IPS-18c (cell line): ENCODE results near the gene ATAD2B.

ENCODE experiments used
- H3K4me3 ChIP-seq: 2 replicates; pipeline ENCODE4 v1.7.0; 2013; ENCODE audit warnings: low read depth, mild to moderate bottlenecking, low read length, moderate library complexity; ENCODE audit not compliant: insufficient read depth
- H3K9me3 ChIP-seq: one replicate; pipeline ENCODE4 v1.6.1; 2013; ENCODE audit warnings: mild to moderate bottlenecking, low read length, moderate library complexity; ENCODE audit not compliant: control insufficient read depth, insufficient read depth

ATAD2B gene

DNA sequence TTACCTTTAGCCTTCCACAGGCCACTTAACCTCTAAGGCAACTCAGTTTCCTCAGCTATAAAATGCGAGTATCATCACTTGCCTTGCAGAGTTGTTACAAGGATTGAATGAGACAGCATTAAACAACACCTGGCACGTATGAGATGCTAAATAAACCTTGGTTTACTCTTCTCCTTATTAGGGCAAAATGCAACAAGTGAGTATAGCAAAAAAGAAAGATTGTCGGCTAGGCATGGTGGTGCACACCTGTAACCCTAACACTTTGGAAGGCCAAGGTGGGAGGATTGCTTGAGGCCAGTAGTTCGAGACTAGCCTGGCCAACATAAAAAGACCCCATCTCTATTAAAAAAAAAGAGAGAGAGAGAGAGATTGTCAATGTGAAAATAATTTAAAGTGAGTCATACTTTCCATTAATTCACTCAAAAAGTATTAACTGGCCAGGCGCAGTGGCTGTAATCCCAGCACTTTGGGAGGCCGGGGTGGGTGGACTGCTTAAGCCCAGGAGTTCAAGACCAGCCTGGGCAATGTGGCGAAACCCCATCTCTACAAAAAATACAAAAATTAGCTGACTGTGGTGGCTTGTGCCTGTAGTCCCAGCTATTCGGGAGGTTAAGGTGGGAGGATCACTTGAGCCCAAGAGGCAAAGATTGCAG is 8.0 kb downstream of the ATAD2B start:
- no peak overlapping the region for H3K4me3 ChIP-seq
- no peaks in the 10 kb centered on the region for H3K9me3 ChIP-seq

DNA sequence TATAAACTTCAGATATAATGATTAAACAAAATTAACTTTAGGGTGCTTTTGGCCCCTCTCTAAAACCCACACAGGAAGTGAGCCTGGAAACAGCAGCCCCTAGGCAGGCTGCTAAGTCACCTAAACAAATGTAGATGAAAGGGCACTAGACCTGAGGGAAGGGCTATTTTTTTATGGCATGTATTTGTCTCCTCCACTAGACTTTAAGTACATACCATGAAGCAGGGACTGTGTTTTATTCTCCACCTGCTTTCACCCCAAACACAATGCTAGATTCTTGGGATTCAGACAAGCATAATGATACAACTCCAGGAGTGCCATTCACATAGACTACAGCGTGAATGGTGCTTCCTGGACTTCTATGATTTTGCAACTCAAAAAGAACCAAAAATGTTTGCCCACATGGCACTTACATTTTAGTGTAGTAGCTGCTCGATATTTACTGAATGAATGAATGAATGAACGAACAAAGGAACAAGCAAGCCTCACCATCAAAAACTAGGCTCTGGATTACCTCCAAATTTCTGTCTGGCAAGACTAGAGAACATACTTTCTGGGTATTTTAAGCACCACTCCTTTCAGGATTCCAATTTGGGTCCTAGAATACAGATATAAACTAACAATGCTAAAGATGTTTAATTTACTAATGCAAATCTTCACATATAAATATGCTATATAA is 10.1 kb downstream of the ATAD2B start:
- H3K4me3 ChIP-seq, result no peak overlapping the region
- H3K9me3 ChIP-seq, result no peaks in the 10 kb centered on the region

DNA sequence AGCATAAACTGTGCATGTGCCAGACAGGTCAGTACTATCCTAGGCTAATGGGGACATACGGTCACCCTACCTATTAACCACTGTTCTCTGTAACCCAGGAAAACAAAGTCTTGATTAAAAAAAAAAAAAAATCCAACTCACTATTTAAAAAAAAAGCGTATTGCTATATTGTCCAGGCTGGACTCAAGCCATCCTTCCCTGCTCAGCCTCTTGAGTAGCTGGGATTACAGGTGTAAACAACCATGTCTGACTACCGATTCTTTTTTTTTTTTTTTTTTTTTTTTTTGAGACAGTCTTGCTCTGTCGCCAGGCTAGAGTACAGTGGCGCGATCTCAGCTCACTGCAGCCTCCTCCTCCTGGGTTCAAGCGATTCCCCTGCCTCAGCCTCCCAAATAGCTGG is 11.6 kb downstream of the ATAD2B start:
- H3K4me3 ChIP-seq, result no peak overlapping the region
- no peaks in the 10 kb centered on the region for H3K9me3 ChIP-seq

DNA sequence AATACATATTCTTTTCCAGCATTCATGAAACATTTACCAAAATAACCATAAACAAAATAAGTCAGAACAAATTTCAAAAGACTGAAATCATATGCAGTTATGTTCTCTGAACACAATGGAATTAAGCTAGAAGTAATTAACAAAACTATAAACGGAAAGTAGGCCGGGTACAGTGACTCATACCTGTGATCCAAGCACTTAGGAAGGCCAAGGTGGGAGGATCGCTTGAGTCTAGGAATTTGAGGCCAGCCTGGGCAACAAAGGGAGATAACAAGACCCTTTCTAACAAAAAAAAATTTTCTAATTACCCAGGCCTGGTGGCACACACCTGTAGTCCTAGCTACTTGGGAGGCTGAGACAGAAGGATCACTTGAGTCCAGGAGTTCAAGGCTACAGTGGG is 14.9 kb downstream of the ATAD2B start:
- H3K4me3 ChIP-seq, result no peak overlapping the region
- no peaks in the 10 kb centered on the region for H3K9me3 ChIP-seq

DNA sequence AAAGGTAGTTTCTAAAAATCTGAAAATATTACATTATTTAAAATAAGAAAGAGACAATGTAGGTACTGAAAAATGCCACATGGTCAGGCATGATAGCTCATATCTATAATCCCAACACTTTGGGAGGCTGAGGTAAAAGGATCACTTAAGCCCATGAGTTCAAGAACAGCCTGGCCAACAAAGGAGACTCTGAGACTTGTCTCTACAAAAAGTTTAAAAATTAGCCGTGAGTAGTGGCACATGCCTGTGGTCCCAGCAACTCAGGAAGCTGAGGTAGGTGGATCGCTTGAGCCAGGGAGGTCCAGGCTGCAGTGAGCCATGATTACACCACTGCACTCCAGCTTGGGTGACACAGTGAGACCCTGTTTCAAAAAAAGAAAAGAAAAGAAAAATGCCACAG is 21.8 kb downstream of the ATAD2B start:
- H3K9me3 ChIP-seq, result no peaks in the 10 kb centered on the region
- no peak overlapping the region for H3K4me3 ChIP-seq

DNA sequence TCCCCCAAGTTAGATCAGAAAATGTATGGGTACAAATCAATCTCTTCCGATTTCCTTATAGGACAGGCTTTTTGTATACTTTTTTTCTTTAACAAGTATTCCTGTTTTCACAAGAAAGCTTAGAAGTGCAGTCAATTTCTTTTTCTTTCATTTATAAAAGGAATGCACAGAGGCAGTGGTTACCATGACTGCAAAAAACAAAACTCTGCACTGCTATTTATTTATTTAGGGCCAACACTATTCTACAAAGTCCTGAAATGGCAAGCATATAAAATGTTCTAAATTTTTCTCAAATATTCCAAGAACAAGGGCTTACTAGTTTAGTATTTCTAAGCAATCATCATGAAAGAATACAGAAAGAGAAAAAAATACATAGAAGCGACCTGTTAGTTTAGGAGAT is 22.2 kb downstream of the ATAD2B start:
- no peak overlapping the region for H3K4me3 ChIP-seq
- no peaks in the 10 kb centered on the region for H3K9me3 ChIP-seq

DNA sequence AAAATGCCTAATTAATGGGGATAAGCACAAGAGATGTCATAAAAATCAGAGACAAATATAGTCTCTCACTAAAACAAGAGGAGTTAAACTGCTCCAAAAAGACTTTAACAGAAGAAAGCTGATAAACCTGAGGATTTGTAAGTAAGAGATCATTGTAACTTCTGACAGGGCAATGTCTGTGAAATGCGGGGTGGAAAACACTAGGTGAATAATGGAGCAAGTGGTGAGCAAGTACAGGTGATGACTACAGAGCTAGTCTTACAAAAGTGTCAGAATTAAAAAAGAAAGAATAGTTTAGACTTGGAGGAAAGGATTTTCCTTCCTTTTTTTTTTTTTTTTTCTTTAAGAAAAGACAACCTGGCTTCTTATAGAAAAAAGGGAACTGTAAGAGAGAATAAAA is 22.7 kb downstream of the ATAD2B start:
- no peak overlapping the region for H3K4me3 ChIP-seq
- H3K9me3 ChIP-seq, result no peaks in the 10 kb centered on the region

DNA sequence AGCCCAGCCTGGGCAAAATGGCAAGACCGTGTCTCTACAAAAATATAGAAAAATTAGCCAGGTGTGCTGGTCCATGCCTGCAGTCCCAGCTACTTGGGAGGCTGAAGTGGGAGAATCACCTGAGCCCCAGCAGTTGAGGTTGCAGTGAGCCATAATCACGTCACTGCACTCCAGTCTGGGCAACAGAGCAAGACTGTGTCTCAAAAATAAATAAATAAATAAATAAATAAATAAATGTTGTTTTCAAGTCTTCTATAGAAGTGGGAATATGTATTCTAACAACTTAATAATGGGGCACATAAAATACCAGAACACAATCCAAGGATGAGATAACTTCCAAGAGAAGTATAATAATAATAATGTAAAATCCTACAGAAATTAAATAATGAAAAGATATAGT is 23.9 kb downstream of the ATAD2B start:
- H3K9me3 ChIP-seq, result peaks cover 3% of the 10 kb centered on the region
- no peak overlapping the region for H3K4me3 ChIP-seq

DNA sequence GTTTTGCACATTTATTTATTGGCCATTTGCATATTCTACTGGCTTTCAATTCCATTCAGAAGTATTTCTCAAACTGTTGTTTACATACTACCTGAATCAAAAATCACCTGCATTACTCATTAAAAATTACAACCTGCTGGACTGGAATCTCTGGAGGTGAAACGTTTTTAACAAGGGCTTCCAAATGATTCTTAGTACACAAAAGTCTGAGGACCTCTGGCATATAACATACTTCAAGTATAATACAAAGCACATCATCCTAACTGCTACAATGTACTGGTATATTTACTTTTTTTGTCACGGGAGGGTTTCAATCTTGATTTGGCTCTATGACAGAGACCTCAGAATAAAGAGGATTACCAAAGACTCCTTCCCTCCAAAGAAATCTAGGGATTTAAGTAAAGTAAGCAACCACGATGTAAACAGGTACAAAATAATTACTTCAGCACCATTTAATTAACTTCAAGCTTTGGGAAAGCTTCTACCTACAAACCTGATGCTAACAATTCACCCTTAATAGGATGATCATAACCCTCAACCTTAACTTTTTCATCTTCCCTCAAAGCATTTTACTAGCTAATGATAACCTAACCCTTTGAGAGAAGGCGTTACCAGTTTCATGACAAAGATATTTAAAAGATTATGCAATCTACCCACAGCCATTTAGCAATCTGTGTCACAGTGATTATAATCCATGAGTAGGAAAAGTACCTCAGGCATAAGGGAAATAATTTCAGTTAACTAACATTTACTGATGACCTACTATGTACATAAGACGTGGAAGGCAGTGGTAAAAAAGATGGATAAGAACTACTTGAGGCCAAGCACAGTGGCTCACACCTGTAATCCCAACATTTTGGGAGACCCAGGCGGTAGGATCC is 24.7 kb downstream of the ATAD2B start:
- H3K9me3 ChIP-seq, result peaks cover 3% of the 10 kb centered on the region
- no peak overlapping the region for H3K4me3 ChIP-seq

DNA sequence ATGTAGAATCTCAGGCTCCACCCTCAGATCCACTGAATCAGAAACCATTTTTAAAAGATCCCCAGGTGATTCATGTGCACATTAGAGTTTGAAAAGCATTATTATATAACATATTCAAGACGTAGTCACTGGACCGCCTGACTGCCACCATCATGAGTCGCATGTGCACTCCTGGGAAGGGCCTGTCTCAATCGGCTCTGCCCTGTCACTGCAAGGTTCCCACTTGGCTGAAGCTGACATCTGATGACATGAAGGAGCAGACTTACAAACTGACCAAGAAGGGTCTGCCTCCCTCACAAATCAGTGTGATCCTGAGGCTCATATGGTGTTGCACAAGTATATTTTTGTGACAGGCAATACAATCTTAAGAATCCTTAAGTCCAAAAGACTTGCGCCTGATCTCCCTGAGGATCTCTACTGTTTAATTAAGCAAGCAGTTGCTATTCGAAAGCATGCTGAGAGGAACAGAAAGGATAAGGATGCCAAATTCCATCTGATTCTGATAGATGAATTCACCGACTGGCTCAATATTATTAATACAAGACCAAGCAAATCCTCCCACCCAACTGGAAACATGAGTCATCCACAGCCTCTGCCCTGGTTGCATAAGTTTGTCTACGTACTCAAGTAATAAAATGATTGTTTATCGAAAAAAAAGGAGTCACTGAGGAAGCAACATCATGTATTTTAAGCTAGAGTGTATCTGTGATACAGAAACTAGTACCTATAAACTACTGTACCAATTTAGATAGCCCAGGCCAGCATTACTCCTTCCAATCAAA is 26.2 kb downstream of the ATAD2B start:
- no peak overlapping the region for H3K4me3 ChIP-seq
- H3K9me3 ChIP-seq, result peaks cover 3% of the 10 kb centered on the region

DNA sequence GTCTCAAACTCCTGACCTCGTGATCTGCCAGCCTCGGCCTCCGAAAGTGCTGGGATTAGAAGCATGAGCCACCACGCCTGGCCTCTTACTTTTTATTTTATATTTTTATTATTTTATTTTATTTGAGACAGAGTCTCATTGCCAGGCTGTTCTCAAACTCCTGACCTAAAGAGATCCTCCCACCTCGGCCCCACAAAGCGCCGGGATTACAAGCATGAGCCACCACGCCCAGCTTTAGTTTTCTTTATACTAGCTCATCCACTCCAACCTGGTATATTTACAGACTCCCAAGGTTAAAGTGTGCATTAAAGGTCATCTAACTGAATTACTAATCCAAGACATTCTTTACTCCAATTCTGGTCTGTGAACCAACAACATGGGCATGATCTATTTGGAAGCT is 26.8 kb downstream of the ATAD2B start:
- Histone ChIP-seq H3K9me3 (peaks cover 3% of the 10 kb centered on the region), H3K4me3 (no peak overlapping the region)

DNA sequence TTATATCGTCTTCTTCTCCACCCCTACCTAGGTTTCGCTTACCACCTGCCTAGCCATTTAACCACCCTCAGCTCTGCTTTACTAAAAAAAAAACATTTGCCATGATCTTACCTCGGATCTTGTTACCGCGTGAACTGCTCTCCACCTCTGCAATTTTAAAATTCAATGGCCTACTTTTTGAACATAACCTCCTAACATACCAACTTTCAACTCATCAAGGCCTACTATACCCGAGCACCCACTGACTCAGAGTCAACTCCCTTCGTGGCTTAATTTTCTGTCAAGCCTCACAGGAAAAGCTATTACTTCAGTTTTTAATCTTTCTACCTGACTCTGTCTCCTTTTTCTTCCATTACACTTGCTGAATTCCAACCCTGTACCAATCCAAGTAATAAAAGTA is 55.7 kb downstream of the ATAD2B start:
- Histone ChIP-seq H3K9me3 (no peaks in the 10 kb centered on the region), H3K4me3 (no peak overlapping the region)

DNA sequence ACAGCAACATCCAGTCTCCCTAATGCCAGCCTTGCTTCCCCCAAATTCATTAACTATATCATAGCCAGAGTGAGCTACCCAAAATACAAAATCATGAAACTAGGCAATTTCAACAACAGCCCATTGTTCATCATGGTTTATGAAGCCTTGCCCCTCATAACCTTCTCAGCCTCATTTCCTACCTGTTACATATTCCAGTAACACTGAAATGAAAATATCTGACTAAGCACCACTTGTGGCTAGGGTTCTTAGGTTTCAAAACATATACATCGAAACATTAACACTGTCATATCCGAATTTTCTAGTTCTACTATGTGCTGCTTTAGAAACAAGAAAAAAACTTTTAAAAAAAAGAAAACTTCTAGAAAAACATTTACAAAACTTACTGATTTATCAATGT is 59.5 kb downstream of the ATAD2B start:
- Histone ChIP-seq H3K4me3 (no peak overlapping the region), H3K9me3 (no peaks in the 10 kb centered on the region)

DNA sequence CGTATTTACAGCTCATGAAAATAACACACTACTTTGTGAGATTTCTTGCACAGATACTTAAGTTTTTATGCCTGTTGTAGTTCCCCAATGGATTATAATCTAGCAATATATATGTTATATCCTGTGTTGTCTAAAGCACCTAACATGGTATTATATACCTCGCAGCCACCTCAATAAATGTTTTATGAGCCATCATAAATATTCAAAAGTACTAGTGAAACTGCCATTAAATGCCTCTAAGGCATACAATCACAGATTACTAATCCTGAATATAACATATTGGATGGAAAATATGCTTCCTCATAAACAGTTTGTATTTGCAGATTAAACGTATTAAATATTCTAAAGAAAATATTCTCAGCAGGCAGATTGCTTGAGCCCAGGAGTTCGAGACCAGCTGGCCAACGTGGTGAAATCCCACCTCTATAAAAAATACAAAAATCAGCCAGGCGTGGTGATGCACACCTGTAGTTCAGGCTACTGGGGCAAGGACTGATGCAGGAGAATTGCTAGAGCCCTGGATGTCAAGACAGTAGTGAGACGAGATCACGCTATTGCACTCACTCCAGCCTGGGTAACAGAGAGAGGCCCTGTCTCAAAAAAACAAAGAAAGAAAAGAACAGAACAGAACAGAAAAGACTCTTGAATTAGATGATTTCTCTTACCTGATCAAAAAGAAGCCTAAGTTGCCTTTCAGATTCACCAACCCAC is 64.1 kb downstream of the ATAD2B start:
- no peak overlapping the region for H3K4me3 ChIP-seq

DNA sequence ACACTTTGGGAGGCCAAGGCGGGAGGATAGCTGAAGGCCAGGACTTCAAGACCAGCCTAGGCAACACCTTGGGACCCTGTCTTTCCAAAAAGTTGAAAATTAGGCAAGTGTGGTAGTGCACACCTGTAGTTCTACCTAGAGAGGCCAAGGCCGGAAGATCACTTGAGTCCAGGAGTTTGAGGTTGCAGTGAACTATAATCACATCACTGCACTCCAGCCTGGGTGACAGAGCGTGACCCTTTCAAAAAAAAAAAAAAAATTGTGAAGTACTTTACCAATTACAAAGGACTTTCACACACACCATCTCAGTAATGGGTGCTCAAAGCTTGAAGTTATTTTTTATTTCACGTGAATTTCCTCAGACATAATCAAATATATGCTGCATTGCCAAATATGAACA is 65.0 kb downstream of the ATAD2B start:
- H3K4me3 ChIP-seq, result no peak overlapping the region
- no peaks in the 10 kb centered on the region for H3K9me3 ChIP-seq

More for the DNA sequence above, 64.1 kb downstream of the ATAD2B start:
- H3K9me3 ChIP-seq, result no peaks in the 10 kb centered on the region

DNA sequence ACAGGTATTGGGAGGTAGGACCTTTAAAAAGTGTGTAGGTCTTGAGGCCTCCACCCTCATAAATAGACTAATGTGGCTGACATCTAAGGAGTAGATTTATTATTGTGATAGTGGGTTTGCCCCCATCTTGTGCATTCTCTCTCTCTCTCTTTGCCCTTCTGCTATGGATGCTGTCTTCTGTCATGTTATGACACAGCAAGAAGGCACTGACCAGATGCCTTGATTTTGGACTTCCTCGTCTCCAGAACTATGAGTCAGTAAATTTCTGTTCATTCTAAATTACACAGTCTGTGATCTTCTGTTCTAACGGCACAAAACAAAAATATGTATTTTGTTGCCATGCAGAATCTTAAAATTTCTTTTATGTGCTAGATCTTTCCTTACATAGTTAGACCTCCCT is 66.9 kb downstream of the ATAD2B start:
- Histone ChIP-seq H3K4me3 (no peak overlapping the region), H3K9me3 (no peaks in the 10 kb centered on the region)

DNA sequence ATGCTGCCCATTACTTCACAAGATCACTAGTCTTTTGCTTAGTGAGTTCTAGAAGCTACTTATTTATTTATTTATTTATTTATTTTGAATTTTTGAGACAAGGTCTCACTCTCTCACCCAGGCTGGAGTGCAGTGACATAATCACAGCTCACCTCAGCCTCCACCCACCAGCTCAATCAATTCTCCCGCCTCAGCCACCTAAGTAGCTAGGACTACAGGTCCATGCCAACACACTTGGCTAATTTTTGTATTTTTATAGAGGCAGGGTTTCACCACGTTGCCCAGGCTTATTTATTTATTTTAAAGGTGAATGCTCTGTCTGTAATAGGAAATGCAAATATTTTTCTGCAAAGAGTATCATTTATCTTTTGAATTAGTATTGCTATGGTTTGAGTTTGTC is 67.7 kb downstream of the ATAD2B start:
- no peak overlapping the region for H3K4me3 ChIP-seq

More for the DNA sequence above, 67.7 kb downstream of the ATAD2B start:
- no peaks in the 10 kb centered on the region for H3K9me3 ChIP-seq
